ENCODE data around the gene CETN2.

Gene CETN2

DNA sequence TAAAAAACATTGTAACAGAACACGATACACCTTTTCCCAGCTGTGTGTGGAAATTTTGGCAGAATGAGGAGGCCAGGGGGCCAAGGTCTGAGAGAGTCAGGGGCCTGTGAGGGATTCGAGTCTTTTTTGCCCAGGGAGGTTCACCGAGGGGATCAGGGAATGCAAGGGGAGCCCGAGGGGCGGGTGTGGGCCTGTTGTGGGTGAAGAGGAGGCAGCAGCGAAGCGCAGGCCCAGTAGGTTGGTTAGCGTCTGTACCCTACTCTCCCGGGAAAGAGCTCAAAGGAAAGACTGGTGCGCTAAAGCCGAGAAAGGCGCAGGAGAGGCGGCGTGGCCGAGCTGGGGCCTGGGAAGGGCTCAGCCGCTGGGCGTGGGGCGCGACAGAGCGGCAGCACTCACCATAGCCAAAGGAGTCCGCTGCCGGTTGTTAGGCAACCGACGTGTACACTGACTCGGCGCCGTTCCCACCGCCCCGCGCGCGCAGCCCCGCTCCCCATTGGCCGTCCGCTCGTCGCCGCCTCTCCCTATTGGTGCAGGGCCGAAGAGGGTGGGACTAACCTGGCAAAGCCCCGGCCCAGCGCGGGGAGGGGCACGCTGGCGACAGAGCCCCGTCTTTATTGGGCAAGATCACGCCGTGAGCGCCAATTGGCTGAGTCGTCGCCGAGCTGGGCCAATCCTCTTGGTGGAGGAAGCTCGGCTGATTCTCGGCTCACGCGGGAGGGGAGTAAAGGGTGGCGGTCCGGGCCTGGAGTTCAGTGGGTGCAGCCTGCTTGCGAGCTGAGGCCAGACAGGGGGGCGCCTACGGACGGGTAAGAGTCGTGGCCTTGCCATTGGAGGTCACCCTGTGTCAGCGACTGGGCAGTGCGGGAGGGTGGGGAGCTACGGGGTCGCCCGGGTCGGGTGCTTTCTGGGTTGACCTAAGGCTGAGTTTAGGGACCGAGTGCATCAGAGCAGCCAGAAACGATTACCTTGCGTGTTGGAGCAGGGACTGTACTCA is at the start of gene CETN2, which contains the start of gene NSDHL (continued):
- no peak for TF ChIP-seq ZNF398 (tag by site-specific recombination; IDR thresholded peaks at IDR 0.05)
- TF ChIP-seq ZFP41 (tag by site-specific recombination; IDR thresholded peaks at IDR 0.05; ENCODE audit: borderline replicate concordance) = no peak
- TF ChIP-seq ZNF544 (tag by site-specific recombination; IDR thresholded peaks at IDR 0.05) = no peak
- TF ChIP-seq ZIC2 (tag by site-specific recombination; IDR thresholded peaks at IDR 0.05) = no peak
- peak; percentile 75 for TF ChIP-seq ZBTB26 (tag by site-specific recombination; optimal IDR thresholded peaks at IDR 0.05)
- no peak for TF ChIP-seq OSR2 (tag by site-specific recombination; IDR thresholded peaks at IDR 0.05)
- peak; percentile 57 for TF ChIP-seq PATZ1 (tag by site-specific recombination; IDR thresholded peaks at IDR 0.05)
- no peak for TF ChIP-seq ZNF302 (tag by site-specific recombination; IDR thresholded peaks at IDR 0.05; ENCODE audit: low read depth)
- no peak for TF ChIP-seq ZNF280D (tag by site-specific recombination; IDR thresholded peaks at IDR 0.05)
- peak; percentile 85 for TF ChIP-seq ZNF76 (tag by site-specific recombination; IDR thresholded peaks at IDR 0.05; ENCODE audit: borderline replicate concordance, low read depth)
- TF ChIP-seq ZNF529 (tag by site-specific recombination; IDR thresholded peaks at IDR 0.05; ENCODE audit: insufficient replicate concordance) = no peak
- TF ChIP-seq ZBTB48 (tag by site-specific recombination; IDR thresholded peaks at IDR 0.05) = peak; percentile 96
- TF ChIP-seq HOXA7 (CRISPR knock-in tag; IDR thresholded peaks at IDR 0.05; ENCODE audit: borderline replicate concordance) = no peak
- TF ChIP-seq ZNF707 (tag by site-specific recombination; IDR thresholded peaks at IDR 0.05) = no peak
- TF ChIP-seq ZNF114 (tag by site-specific recombination; IDR thresholded peaks at IDR 0.05) = no peak
- TF ChIP-seq ZNF140 (tag by site-specific recombination; IDR thresholded peaks at IDR 0.05) = no peak
- TF ChIP-seq GLIS1 (tag by site-specific recombination; IDR thresholded peaks at IDR 0.05) = no peak
- TF ChIP-seq KLF16 (tag by site-specific recombination; IDR thresholded peaks at IDR 0.05) = peak; percentile 58; the same call in 1 of the 2 replicates
- no peak for TF ChIP-seq ZNF138 (tag by site-specific recombination; IDR thresholded peaks at IDR 0.05; ENCODE audit: borderline replicate concordance)
- no peak for TF ChIP-seq HOXD13 (CRISPR knock-in tag; IDR thresholded peaks at IDR 0.05; ENCODE audit: borderline replicate concordance)
- TF ChIP-seq ZNF366 (tag by site-specific recombination; conservative IDR thresholded peaks at IDR 0.05) = no peak
- TF ChIP-seq ZNF621 (tag by site-specific recombination; IDR thresholded peaks at IDR 0.05) = no peak
- TF ChIP-seq TCF7L2 (IDR thresholded peaks at IDR 0.05; ENCODE audit: borderline replicate concordance, low read depth, low read length) = no peak
- no peak for TF ChIP-seq ZNF24 (tag by site-specific recombination; IDR thresholded peaks at IDR 0.05)
- no peak for TF ChIP-seq ZNF416 (tag by site-specific recombination; IDR thresholded peaks at IDR 0.05)
- TF ChIP-seq ZNF362 (tag by site-specific recombination; IDR thresholded peaks at IDR 0.05) = no peak
- no peak for TF ChIP-seq ZNF266 (tag by site-specific recombination; IDR thresholded peaks at IDR 0.05; ENCODE audit: low read depth)
- TF ChIP-seq ZNF660 (tag by site-specific recombination; IDR thresholded peaks at IDR 0.05) = no peak
- no peak for TF ChIP-seq EGR2 (tag by site-specific recombination; IDR thresholded peaks at IDR 0.05; ENCODE audit: low read depth)
